Naive thymus-derived CD4-positive, alpha-beta T cell (primary cell): ENCODE results near the gene PPME1. TPM values are rescaled to one million over a fixed set of nuclear protein-coding genes. Genes with fewer than 3 reads are reported as not detected.
A peak's percentile ranks its signal among the peaks of the same experiment; 100 is the strongest.

ENCODE experiments used
- ATAC-seq: fragments of 150-1000 bp; cut with Tn5 transposase; 2 replicates; pipeline ENCODE4 v1.10.0; 2021; ENCODE audit warnings: mild to moderate bottlenecking, moderate library complexity
- CTCF ChIA-PET: fragments of 350-600 bp; sonication (Branson Sonifier 250); formaldehyde crosslinking; loops from one replicate; lab custom pipeline; 2021; ENCODE audit warnings: antibody characterized with exemption; lab: Charles Lee
- POLR2A ChIA-PET: fragments of 350-600 bp; sonication (Branson Sonifier 250); formaldehyde crosslinking; loops from one replicate; lab custom pipeline; 2021; ENCODE audit warnings: antibody characterized with exemption, inconsistent platforms; lab: Charles Lee
- DNase-seq, 9 donors: peaks; one replicate each; pipeline versions ENCODE4 v3.0.0 to v3.0.0-alpha.2; 2020 to 2022; ENCODE audit warnings: mixed read lengths in 1 of 9
- H3K27ac ChIP-seq: one replicate; pipeline ENCODE4 v1.7.0; 2013; ENCODE audit warnings: mild to moderate bottlenecking, low read depth, low read length, moderate library complexity
- H3K27me3 ChIP-seq, 2 donors: one replicate each; pipeline ENCODE4 v1.7.0; 2013; ENCODE audit warnings: low read length in 2 of 2, mild to moderate bottlenecking in 2 of 2, moderate library complexity in 2 of 2; ENCODE audit not compliant: control insufficient read depth in 2 of 2, insufficient read depth in 2 of 2
- H3K36me3 ChIP-seq, 3 experiments: 1 replicate in 2 of 3; 2 replicates in 1 of 3; pipeline ENCODE4 v1.7.0; 2013; ENCODE audit warnings: low read length in 3 of 3, mild to moderate bottlenecking in 3 of 3, moderate library complexity in 1 of 3; ENCODE audit not compliant: insufficient read depth in 3 of 3, control insufficient read depth in 2 of 3
- H3K4me1 ChIP-seq, 2 donors: one replicate each; pipeline ENCODE4 v1.7.0; 2013; ENCODE audit warnings: low read length in 2 of 2, mild to moderate bottlenecking in 2 of 2, moderate library complexity in 1 of 2; ENCODE audit not compliant: control insufficient read depth in 2 of 2, insufficient read depth in 2 of 2
- H3K4me3 ChIP-seq: 2 replicates; pipeline ENCODE4 v1.7.0; 2013; ENCODE audit warnings: mild to moderate bottlenecking, low read length
- H3K9me3 ChIP-seq, 3 experiments: 1 replicate in 2 of 3; 2 replicates in 1 of 3; pipeline ENCODE4 v1.7.0; 2013; ENCODE audit warnings: low read length in 3 of 3; ENCODE audit not compliant: control insufficient read depth in 2 of 3
- H3K27ac Mint-ChIP-seq, 9 donors: one replicate each; pipeline ENCODE4 v1.8.0; 2020 to 2022; ENCODE audit warnings: mixed read lengths in 9 of 9, mild to moderate bottlenecking in 8 of 9, moderate library complexity in 5 of 9, inconsistent platforms in 2 of 9
- H3K27me3 Mint-ChIP-seq, 5 donors: one replicate each; pipeline ENCODE4 v1.8.0; 2021 to 2022; ENCODE audit warnings: mixed read lengths in 5 of 5, mild to moderate bottlenecking in 1 of 5
- H3K36me3 Mint-ChIP-seq, 5 donors: one replicate each; pipeline ENCODE4 v1.8.0; 2020 to 2022; ENCODE audit warnings: mixed read lengths in 5 of 5, mild to moderate bottlenecking in 3 of 5, inconsistent platforms in 1 of 5
- H3K4me1 Mint-ChIP-seq, 7 donors: one replicate each; pipeline ENCODE4 v1.8.0; 2020 to 2022; ENCODE audit warnings: mixed read lengths in 7 of 7, mild to moderate bottlenecking in 3 of 7, inconsistent platforms in 1 of 7
- H3K4me3 Mint-ChIP-seq, 10 donors: one replicate each; pipeline ENCODE4 v1.8.0; 2020 to 2022; ENCODE audit warnings: mild to moderate bottlenecking in 10 of 10, mixed read lengths in 10 of 10, moderate library complexity in 6 of 10, inconsistent platforms in 2 of 10
- H3K9me3 Mint-ChIP-seq, 11 donors: one replicate each; pipeline ENCODE4 v1.8.0; 2020 to 2022; ENCODE audit warnings: mixed read lengths in 11 of 11, mild to moderate bottlenecking in 4 of 11, inconsistent platforms in 1 of 11, moderate library complexity in 1 of 11
- intact Hi-C, 2 donors: fragments of 100-400 bp; cut with micrococcal nuclease; formaldehyde crosslinking; loops; one replicate each; pipeline ENCODE4 v1.15.1; 2023
- polyA plus RNA-seq, 2 donors: library from polyadenylated mRNA; unstranded; fragments of 300-500 nt; fragmentation: Illumina TruSeq; gene quantifications; one replicate each; pipeline ENCODE4 v1.2.3, GENCODE V29; 2021
- total RNA-seq, 6 experiments: library from RNA in 5 of 6; stranded (reverse) in 5 of 6; gene quantifications; 1 replicate in 5 of 6; 2 replicates in 1 of 6; pipeline ENCODE4 v1.2.3 and lab custom pipeline; 2021 to 2026

Gene PPME1
- total and polyA plus RNA-seq, 7 experiments from 2014 or later, result 14.6 to 41.7 (median 20.2) TPM

DNA sequence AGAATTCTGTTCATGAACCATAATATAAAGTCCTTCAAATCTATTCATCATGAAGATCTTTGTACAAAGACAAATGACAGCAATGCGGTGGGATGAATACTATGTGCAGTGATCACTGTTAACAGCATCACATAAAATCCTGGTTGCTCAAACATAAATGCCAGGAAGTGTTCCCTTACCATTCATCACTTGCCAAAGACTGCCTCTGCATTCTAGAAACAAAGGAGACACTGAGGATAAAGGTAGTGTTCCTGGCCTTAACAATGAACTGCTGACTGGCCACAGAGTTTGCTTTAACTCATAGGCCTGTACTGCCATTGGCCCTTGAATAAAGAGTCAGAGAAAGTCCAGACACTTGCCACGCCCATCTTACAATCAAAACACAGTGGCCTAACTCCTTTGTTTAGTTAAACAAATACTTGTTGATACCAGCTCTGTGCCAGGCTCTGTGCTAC, 29.8 kb upstream of the PPME1 start:
- Histone ChIP-seq H3K4me3 (no peak overlapping the region), H3K27me3 (no peaks in the 10 kb centered on the region), H3K4me1 (no peaks in the 10 kb centered on the region), H3K27ac (no peak overlapping the region), H3K36me3 (peaks cover 0 to 18% (median 0%) of the 10 kb centered on the region in 3 experiments), H3K9me3 (no peaks in the 10 kb centered on the region)
- Mint-ChIP-seq H3K27ac (no peak overlapping the region), H3K36me3 (peaks cover 0 to 47% (median 33%) of the 10 kb centered on the region in 5 donors), H3K4me1 (peaks cover 0 to 14% (median 8%) of the 10 kb centered on the region in 7 donors), H3K9me3 (peaks cover 0 to 2% (median 0%) of the 10 kb centered on the region in 11 donors), H3K4me3 (no peak overlapping the region), H3K27me3 (no peaks in the 10 kb centered on the region)
- ATAC-seq (no peak), DNase-seq (no peak)
- intact Hi-C loops, result no loop called here
- ChIA-PET POLR2A (no interaction called here), CTCF (no interaction called here)

DNA sequence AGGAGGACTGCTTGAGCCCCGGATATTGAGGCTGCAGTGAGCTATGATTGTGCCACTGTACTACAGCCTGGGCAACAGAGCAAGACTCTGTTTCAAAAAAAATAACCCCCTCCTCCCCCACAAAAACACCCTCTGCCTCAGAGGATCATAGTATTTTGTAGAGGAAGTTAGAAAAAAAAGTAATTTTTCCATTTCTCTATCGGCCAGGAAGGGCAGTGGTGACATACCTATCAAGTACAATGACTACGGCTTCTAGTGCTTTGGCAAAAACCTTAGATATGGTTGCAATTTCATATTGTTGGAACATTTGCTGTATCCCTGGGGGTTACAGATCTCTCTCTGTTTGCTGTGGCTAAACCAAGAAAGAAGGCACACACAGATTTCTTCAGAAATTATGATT, 29.2 kb upstream of the PPME1 start:
- H3K27ac ChIP-seq, result no peak overlapping the region
- no peaks in the 10 kb centered on the region for H3K9me3 ChIP-seq
- no peaks in the 10 kb centered on the region for H3K4me1 ChIP-seq
- DNase-seq, result no peak
- H3K9me3 Mint-ChIP-seq, result peaks cover 0 to 2% (median 0%) of the 10 kb centered on the region in 11 donors
- POLR2A ChIA-PET, result no interaction called here
- H3K4me1 Mint-ChIP-seq, result peaks cover 0 to 14% (median 8%) of the 10 kb centered on the region in 7 donors
- no peaks in the 10 kb centered on the region for H3K27me3 Mint-ChIP-seq
- CTCF ChIA-PET, result no interaction called here
- ATAC-seq, result no peak
- H3K36me3 Mint-ChIP-seq, result peaks cover 0 to 45% (median 32%) of the 10 kb centered on the region in 5 donors
- H3K27me3 ChIP-seq, result no peaks in the 10 kb centered on the region
- H3K27ac Mint-ChIP-seq, result no peak overlapping the region
- no peak overlapping the region for H3K4me3 Mint-ChIP-seq
- intact Hi-C loops, result no loop called here
- no peak overlapping the region for H3K4me3 ChIP-seq
- peaks cover 0 to 18% (median 0%) of the 10 kb centered on the region in 3 experiments for H3K36me3 ChIP-seq

DNA sequence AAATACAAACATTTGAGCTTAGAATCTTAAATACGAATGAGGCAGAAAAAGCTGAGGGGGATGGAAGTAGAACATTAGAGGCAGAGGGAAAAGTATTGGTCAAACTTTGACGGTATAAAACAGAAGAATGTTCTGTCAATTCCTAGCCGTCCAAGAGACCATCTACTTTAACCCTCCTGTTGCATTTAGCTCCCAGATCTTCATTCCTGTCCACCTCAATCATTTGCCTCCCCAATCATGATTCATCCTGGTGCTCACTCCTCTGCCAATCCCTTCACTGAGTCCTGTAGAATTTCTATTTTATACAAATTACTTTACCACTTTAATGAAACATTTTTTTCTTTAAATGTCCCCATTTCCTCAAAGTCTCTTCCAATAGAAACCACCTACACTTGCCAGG, 28.5 kb upstream of the PPME1 start:
- H3K27me3 Mint-ChIP-seq, result no peaks in the 10 kb centered on the region
- H3K4me1 Mint-ChIP-seq, result peaks cover 0 to 14% (median 8%) of the 10 kb centered on the region in 7 donors
- ChIA-PET POLR2A (no interaction called here), CTCF (no interaction called here)
- peak overlapping the region in 1 of 9 donors; percentile 59 for H3K27ac Mint-ChIP-seq
- Histone ChIP-seq H3K36me3 (peaks cover 0 to 18% (median 0%) of the 10 kb centered on the region in 3 experiments), H3K27ac (no peak overlapping the region), H3K9me3 (no peaks in the 10 kb centered on the region), H3K4me3 (no peak overlapping the region), H3K4me1 (no peaks in the 10 kb centered on the region), H3K27me3 (no peaks in the 10 kb centered on the region)
- ATAC-seq (no peak), DNase-seq (no peak)
- intact Hi-C loops, result no loop called here
- no peak overlapping the region for H3K4me3 Mint-ChIP-seq
- H3K36me3 Mint-ChIP-seq, result peaks cover 0 to 45% (median 31%) of the 10 kb centered on the region in 5 donors
- H3K9me3 Mint-ChIP-seq, result peaks cover 0 to 2% (median 0%) of the 10 kb centered on the region in 11 donors

DNA sequence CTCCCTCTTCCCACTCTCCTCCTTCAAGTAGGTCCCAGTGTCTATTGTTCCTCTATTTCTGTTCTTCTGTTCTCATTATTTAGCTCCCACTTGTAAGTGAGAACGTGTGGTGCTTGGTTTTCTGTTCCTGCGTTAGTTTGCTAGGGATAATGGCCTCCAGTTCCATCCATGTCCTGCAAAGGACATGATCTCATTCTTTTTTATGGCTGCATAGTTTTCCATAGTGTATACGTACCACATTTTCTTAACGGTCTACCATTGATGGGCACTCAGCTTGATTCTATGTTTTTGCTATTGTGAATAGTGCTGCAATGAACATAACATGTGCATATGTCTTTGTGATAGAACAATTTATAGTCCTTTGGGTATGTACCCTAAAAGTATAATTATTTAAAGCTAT, 26.5 kb upstream of the PPME1 start:
- intact Hi-C loops, result no loop called here
- Histone ChIP-seq H3K4me3 (no peak overlapping the region), H3K36me3 (peaks cover 0 to 2% (median 0%) of the 10 kb centered on the region in 3 experiments), H3K27ac (no peak overlapping the region), H3K4me1 (no peaks in the 10 kb centered on the region), H3K27me3 (no peaks in the 10 kb centered on the region), H3K9me3 (no peaks in the 10 kb centered on the region)
- ChIA-PET POLR2A (no interaction called here), CTCF (no interaction called here)
- H3K36me3 Mint-ChIP-seq, result peaks cover 4 to 39% (median 23%) of the 10 kb centered on the region in 5 donors
- peaks cover 5 to 21% (median 8%) of the 10 kb centered on the region in 7 donors for H3K4me1 Mint-ChIP-seq
- H3K9me3 Mint-ChIP-seq, result peaks cover 0 to 2% (median 0%) of the 10 kb centered on the region in 11 donors
- ATAC-seq (no peak), DNase-seq (no peak)
- no peak overlapping the region for H3K27ac Mint-ChIP-seq
- no peaks in the 10 kb centered on the region for H3K27me3 Mint-ChIP-seq
- no peak overlapping the region for H3K4me3 Mint-ChIP-seq

DNA sequence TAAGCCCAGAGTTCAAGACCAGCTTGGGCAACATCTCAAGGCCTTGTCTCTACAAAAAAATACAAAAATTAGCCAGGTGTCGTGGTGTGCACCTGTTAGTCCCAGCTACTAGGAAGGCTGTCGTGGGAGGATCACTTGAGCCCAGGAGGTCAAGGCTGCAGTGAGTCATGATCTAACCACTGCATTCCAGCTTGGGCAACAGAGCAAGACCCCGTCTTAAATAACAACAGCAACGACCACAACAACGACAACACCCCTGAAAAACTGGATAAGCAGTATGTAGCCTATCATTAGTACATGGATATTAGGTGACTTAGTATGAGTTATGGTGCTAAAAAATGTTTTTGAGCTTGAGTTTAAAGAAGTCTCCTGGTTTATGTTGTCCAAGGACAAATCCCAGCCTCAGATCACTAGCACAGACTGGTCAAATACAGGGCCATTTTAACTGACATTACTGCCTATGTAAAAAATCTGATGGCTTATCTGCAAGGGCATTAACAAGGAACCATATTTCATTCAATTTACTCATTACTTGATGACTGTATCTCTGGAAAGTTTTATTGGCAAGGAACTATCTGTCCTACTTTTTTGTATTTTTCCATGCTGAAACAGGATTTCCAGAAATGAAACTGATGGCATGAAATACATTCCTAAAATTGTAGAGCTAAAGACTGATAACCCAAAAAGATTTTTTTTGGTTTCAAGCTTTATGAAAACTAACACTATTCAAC, 23.7 kb upstream of the PPME1 start:
- H3K4me1 Mint-ChIP-seq, result peaks cover 6 to 17% (median 11%) of the 10 kb centered on the region in 7 donors
- Histone ChIP-seq H3K27ac (no peak overlapping the region), H3K9me3 (no peaks in the 10 kb centered on the region), H3K36me3 (peaks cover 0 to 3% (median 0%) of the 10 kb centered on the region in 3 experiments), H3K4me3 (no peak overlapping the region), H3K27me3 (no peaks in the 10 kb centered on the region), H3K4me1 (no peaks in the 10 kb centered on the region)
- peaks cover 4 to 40% (median 24%) of the 10 kb centered on the region in 5 donors for H3K36me3 Mint-ChIP-seq
- ATAC-seq (no peak), DNase-seq (no peak)
- no peak overlapping the region for H3K4me3 Mint-ChIP-seq
- peaks cover 0 to 2% (median 0%) of the 10 kb centered on the region in 11 donors for H3K9me3 Mint-ChIP-seq
- intact Hi-C loops, result no loop called here
- ChIA-PET CTCF (interaction anchor here (1.0 kb wide), 1 partner anchor 108 kb away, joined by 3 read pairs; no protein-coding TSS in a partner anchor), POLR2A (no interaction called here)
- H3K27me3 Mint-ChIP-seq, result no peaks in the 10 kb centered on the region
- no peak overlapping the region for H3K27ac Mint-ChIP-seq

DNA sequence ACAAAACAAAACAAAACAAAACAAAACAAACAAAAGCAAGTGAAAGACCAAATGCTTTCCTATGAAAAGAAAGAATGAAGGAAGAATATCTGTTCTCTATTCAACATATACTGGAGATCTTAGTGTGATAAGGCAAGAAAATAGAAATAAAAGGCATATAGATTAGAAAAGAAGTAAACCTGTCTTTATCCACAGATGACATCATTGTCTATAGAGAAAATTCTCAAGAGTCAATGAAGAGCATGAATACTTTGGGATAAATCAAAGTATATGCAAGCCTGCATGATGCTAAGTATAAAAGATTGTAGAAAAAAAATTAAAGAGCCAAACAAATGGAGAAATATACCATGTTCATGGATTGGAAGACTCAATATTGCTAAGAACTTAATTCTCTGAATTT, 17.9 kb upstream of the PPME1 start:
- H3K4me3 ChIP-seq, result no peak overlapping the region
- ATAC-seq (no peak), DNase-seq (no peak)
- Mint-ChIP-seq H3K9me3 (peaks cover 0 to 2% (median 0%) of the 10 kb centered on the region in 11 donors), H3K27me3 (no peaks in the 10 kb centered on the region), H3K4me3 (no peak overlapping the region), H3K27ac (no peak overlapping the region), H3K36me3 (peaks cover 9 to 61% (median 35%) of the 10 kb centered on the region in 5 donors), H3K4me1 (peaks cover 2 to 28% (median 16%) of the 10 kb centered on the region in 7 donors)
- no peak overlapping the region for H3K27ac ChIP-seq
- intact Hi-C loops, result no loop called here
- peaks cover 0 to 3% (median 3%) of the 10 kb centered on the region in 3 experiments for H3K36me3 ChIP-seq
- POLR2A ChIA-PET, result no interaction called here
- no peaks in the 10 kb centered on the region for H3K9me3 ChIP-seq
- CTCF ChIA-PET, result no interaction called here
- H3K4me1 ChIP-seq, result no peaks in the 10 kb centered on the region
- H3K27me3 ChIP-seq, result no peaks in the 10 kb centered on the region
